H1 (cell line): Measurements from ENCODE around the gene MYL3. TPM values are rescaled to one million over a fixed set of nuclear protein-coding genes. Genes with fewer than 3 reads are reported as not detected.

Experiments
- CTCF ChIA-PET: fragments of 300-600 bp; sonication (Branson Sonifier 250); formaldehyde crosslinking; loops from one replicate; lab custom pipeline; 2021; ENCODE audit not compliant: partially characterized antibody; lab: Charles Lee
- POLR2A ChIA-PET: fragments of 300-600 bp; sonication (Branson Sonifier 250); formaldehyde crosslinking; loops from one replicate; lab custom pipeline; 2021; ENCODE audit warnings: inconsistent platforms; ENCODE audit not compliant: partially characterized antibody; lab: Charles Lee
- DNase-seq, 2 experiments: peaks; one replicate each; pipeline versions ENCODE4 v3.0.0 to v3.0.0-alpha.2; 2010 to 2022; ENCODE audit warnings: low spot score in 2 of 2, low read depth in 1 of 2, mixed read lengths in 1 of 2
- FAIRE-seq: peaks from 2 replicates; lab custom pipeline; 2011; peaks lifted over from hg19 to GRCh38; lab: Jason Lieb, UNC
- H2AFZ ChIP-seq: 2 replicates; pipeline ENCODE4 v1.8.1; 2012; ENCODE audit warnings: low read length, inconsistent platforms
- H2AK5ac ChIP-seq: 2 replicates; pipeline ENCODE4 v1.6.1; 2013; ENCODE audit warnings: low read depth, low read length
- H2BK120ac ChIP-seq: replicated peaks from 2 replicates; pipeline ENCODE3; 2013; ENCODE audit warnings: low read depth, low read length, inconsistent platforms
- H2BK12ac ChIP-seq: 2 replicates; pipeline ENCODE4 v1.6.1; 2013; ENCODE audit warnings: low read depth, low read length
- H2BK15ac ChIP-seq: 2 replicates; pipeline ENCODE4 v1.6.1; 2013; ENCODE audit warnings: low read length
- H2BK20ac ChIP-seq: 2 replicates; pipeline ENCODE4 v1.6.1; 2013; ENCODE audit warnings: low read length
- H2BK5ac ChIP-seq: 2 replicates; pipeline ENCODE4 v1.6.1; 2013; ENCODE audit warnings: low read depth, low read length
- H3K14ac ChIP-seq: 2 replicates; pipeline ENCODE4 v1.6.1; 2013; ENCODE audit warnings: inconsistent platforms; ENCODE audit not compliant: insufficient read length
- H3K18ac ChIP-seq: 2 replicates; pipeline ENCODE4 v1.6.1; 2013; ENCODE audit warnings: low read length; ENCODE audit errors: extremely low read depth
- H3K23ac ChIP-seq: 2 replicates; pipeline ENCODE4 v1.6.1; 2013; ENCODE audit warnings: inconsistent platforms; ENCODE audit not compliant: insufficient read length
- H3K23me2 ChIP-seq: 2 replicates; pipeline ENCODE4 v1.6.1; 2013; ENCODE audit warnings: low read depth, low read length
- H3K27ac ChIP-seq: 2 replicates; pipeline ENCODE4 v1.6.1; 2011; ENCODE audit warnings: low read depth, low read length, inconsistent platforms
- H3K27me3 ChIP-seq, 4 experiments: replicated peaks in 1 of 4; 1 replicate in 1 of 4; 2 replicates in 3 of 4; pipeline versions ENCODE4 v1.6.1 to v1.8.1; 2011 to 2013; ENCODE audit warnings: low read length in 3 of 4, mild to moderate bottlenecking in 3 of 4, inconsistent platforms in 2 of 4, mixed read lengths in 2 of 4, moderate library complexity in 1 of 4; ENCODE audit not compliant: control insufficient read depth in 3 of 4, insufficient read depth in 3 of 4; ENCODE audit errors: extremely low read depth in 1 of 4
- H3K36me3 ChIP-seq, 4 experiments: 2 replicates each; pipeline versions ENCODE4 v1.6.1 to v1.8.1; 2011 to 2013; ENCODE audit warnings: mild to moderate bottlenecking in 4 of 4, low read length in 3 of 4, moderate library complexity in 2 of 4, control low read depth in 1 of 4, inconsistent platforms in 1 of 4; ENCODE audit not compliant: insufficient read depth in 4 of 4, control insufficient read depth in 2 of 4
- H3K4ac ChIP-seq: replicated peaks from 2 replicates; pipeline ENCODE3; 2013; ENCODE audit warnings: low read length, low read depth, mixed read lengths, inconsistent platforms; ENCODE audit not compliant: insufficient read length
- H3K4me1 ChIP-seq, 4 experiments: replicated peaks in 1 of 4; 1 replicate in 1 of 4; 2 replicates in 3 of 4; pipeline versions ENCODE4 v1.6.1 to v1.8.1; 2011 to 2013; ENCODE audit warnings: low read length in 3 of 4, inconsistent platforms in 2 of 4, mixed read lengths in 1 of 4; ENCODE audit not compliant: insufficient read depth in 4 of 4, control insufficient read depth in 3 of 4
- H3K4me2 ChIP-seq, 2 experiments: 2 replicates each; pipeline versions ENCODE4 v1.6.1 to v1.8.1; 2011 to 2013; ENCODE audit warnings: low read depth in 2 of 2, low read length in 2 of 2, control low read depth in 1 of 2, inconsistent platforms in 1 of 2, mild to moderate bottlenecking in 1 of 2; ENCODE audit not compliant: insufficient read depth in 1 of 2
- H3K4me3 ChIP-seq, 4 experiments: fragments of 200-600, 300-600 bp in 1 of 4; sonication (generic), shearing (Covaris generic), sonication (Bioruptor Twin) in 1 of 4; 2 replicates each; pipeline versions ENCODE4 v1.5.1 to v1.8.1; 2011 to 2016; ENCODE audit warnings: low read length in 4 of 4, low read depth in 3 of 4, control low read depth in 2 of 4, inconsistent platforms in 2 of 4, mild to moderate bottlenecking in 2 of 4, mixed read lengths in 1 of 4, moderate library complexity in 1 of 4; ENCODE audit not compliant: insufficient read depth in 2 of 4; ENCODE audit errors: extremely low read depth in 1 of 4
- H3K56ac ChIP-seq: replicated peaks from 2 replicates; pipeline ENCODE3; 2013; ENCODE audit warnings: low read depth, mild to moderate bottlenecking, mixed read lengths, low read length, inconsistent platforms; ENCODE audit not compliant: insufficient read length
- H3K79me1 ChIP-seq: 2 replicates; pipeline ENCODE4 v1.6.1; 2013; ENCODE audit warnings: low read depth, low read length, control low read depth
- H3K79me2 ChIP-seq, 2 experiments: 2 replicates each; pipeline versions ENCODE4 v1.6.1 to v1.8.1; 2012 to 2013; ENCODE audit warnings: low read length in 2 of 2, mild to moderate bottlenecking in 2 of 2, inconsistent platforms in 1 of 2; ENCODE audit not compliant: insufficient read depth in 2 of 2, control insufficient read depth in 1 of 2
- H3K9ac ChIP-seq, 4 experiments: replicated peaks in 1 of 4; 1 replicate in 1 of 4; 2 replicates in 3 of 4; pipeline versions ENCODE4 v1.6.1 to v1.8.1; 2011 to 2013; ENCODE audit warnings: low read depth in 3 of 4, low read length in 3 of 4, control low read depth in 2 of 4, mild to moderate bottlenecking in 2 of 4, moderate library complexity in 2 of 4, inconsistent platforms in 1 of 4; ENCODE audit errors: extremely low read depth in 1 of 4
- H3K9me3 ChIP-seq, 2 experiments: 2 replicates each; pipeline versions ENCODE4 v1.6.1 to v1.8.1; 2012 to 2013; ENCODE audit warnings: mild to moderate bottlenecking in 2 of 2, moderate library complexity in 2 of 2, control low read depth in 1 of 2, inconsistent platforms in 1 of 2, low read depth in 1 of 2, low read length in 1 of 2, mixed read lengths in 1 of 2; ENCODE audit not compliant: insufficient read depth in 2 of 2
- H4K20me1 ChIP-seq, 2 experiments: replicated peaks in 1 of 2; 2 replicates each; pipeline versions ENCODE3 to v1.8.1; 2011 to 2013; ENCODE audit warnings: inconsistent platforms in 2 of 2, low read length in 2 of 2, mild to moderate bottlenecking in 1 of 2; ENCODE audit not compliant: insufficient read depth in 2 of 2, control insufficient read depth in 1 of 2
- H4K5ac ChIP-seq: 2 replicates; pipeline ENCODE4 v1.6.1; 2013; ENCODE audit warnings: low read length, low read depth, mixed read lengths, inconsistent platforms; ENCODE audit not compliant: insufficient read length
- H4K8ac ChIP-seq: 2 replicates; pipeline ENCODE4 v1.8.0; 2013; ENCODE audit warnings: mild to moderate bottlenecking, moderate library complexity, low read length, inconsistent platforms; ENCODE audit not compliant: insufficient read depth; ENCODE audit errors: extremely low read depth
- H4K91ac ChIP-seq: replicated peaks from 2 replicates; pipeline ENCODE3; 2013; ENCODE audit warnings: low read length, mixed read lengths, inconsistent platforms; ENCODE audit not compliant: insufficient read length
- BCL11A ChIP-seq, 2 experiments: IDR thresholded peaks; one replicate each; pipeline ENCODE4 v1.6.1; 2011; ENCODE audit warnings: low read depth in 2 of 2, low read length in 2 of 2, mild to moderate bottlenecking in 2 of 2
- EZH2 ChIP-seq: fragments of 200-600 bp; sonication (generic); IDR thresholded peaks from 2 replicates; pipeline ENCODE4 v1.7.1; 2012; ENCODE audit warnings: low read depth, mild to moderate bottlenecking, moderate library complexity, low read length, inconsistent platforms; ENCODE audit not compliant: severe bottlenecking
- SAP30 ChIP-seq: fragments of 300-600 bp; sonication (generic); IDR thresholded peaks from 2 replicates; pipeline ENCODE4 v1.7.1; 2012; ENCODE audit warnings: low read length, moderate library complexity, mild to moderate bottlenecking, inconsistent platforms; ENCODE audit not compliant: insufficient read depth, insufficient replicate concordance
- SIN3A ChIP-seq, 2 experiments: IDR thresholded peaks in 1 of 2; conservative IDR thresholded peaks in 1 of 2; 2 replicates each; pipeline ENCODE4 v1.6.1; 2011 to 2012; ENCODE audit warnings: low read length in 2 of 2, improper control_type of control experiment in 1 of 2, low read depth in 1 of 2, mild to moderate bottlenecking in 1 of 2
- SP2 ChIP-seq: IDR thresholded peaks from 2 replicates; pipeline ENCODE4 v1.6.1; 2012; ENCODE audit warnings: mild to moderate bottlenecking, low read length, inconsistent platforms
- TAF7 ChIP-seq: optimal IDR thresholded peaks from 2 replicates; pipeline ENCODE3; 2011; ENCODE audit warnings: low read depth, mild to moderate bottlenecking, inconsistent platforms, low read length, moderate library complexity, borderline replicate concordance
- TCF12 ChIP-seq: IDR thresholded peaks from 2 replicates; pipeline ENCODE4 v1.6.1; 2011; ENCODE audit warnings: low read depth, mild to moderate bottlenecking, low read length
- WGBS, 2 experiments: shearing (Covaris generic) in 1 of 2; methylation state at CpG; one replicate each; pipeline versions ENCODE4 v1.1.6 to v1.1.7; 2013 to 2015; ENCODE audit warnings: low lambda C conversion rate in 2 of 2, mixed read lengths in 2 of 2, inconsistent platforms in 1 of 2, low coverage in 1 of 2, missing lambda C conversion rate in 1 of 2; ENCODE audit not compliant: insufficient replicate concordance in 2 of 2, insufficient coverage in 1 of 2, insufficient read length in 1 of 2; ENCODE audit errors: extremely low coverage in 1 of 2, missing lambda C conversion rate in 1 of 2; 5-methylcytosine and 5-hydroxymethylcytosine counted together
- polyA plus RNA-seq, 7 experiments: library from polyadenylated mRNA; depleted of rRNA in 3 of 7; stranded (reverse) in 5 of 7; unstranded in 2 of 7; fragments of >200 nt in 5 of 7; fragments of 200-250 nt in 2 of 7; gene quantifications; 1 replicate in 5 of 7; 2 replicates in 1 of 7; 4 replicates in 1 of 7; pipeline versions ENCODE4 v1.2.1 to v1.2.3, GENCODE V29; 2011 to 2013; ENCODE audit warnings: missing spikeins in 2 of 7, mixed read lengths in 2 of 7
- total RNA-seq: library from RNA; stranded (reverse); fragmentation: NEBNext Ultra II Directional; extraction: Animal tissue kit (Norgen Biotek cat#: 25700); gene quantifications from 2 replicates; pipeline ENCODE4 v1.2.1, GENCODE V29; 2021

The MYL3 gene
- total and polyA plus RNA-seq, 2 of the 8 experiments (the other 6 are each of a cell fraction or from before 2014, with no cell fraction given): 0.06 TPM; not detected in 1

GRCh38 chr3:46866032-46866595 lies 2.9 kb upstream of the MYL3 start:
- Histone ChIP-seq H4K5ac (no peak overlapping the region), H2BK15ac (no peak overlapping the region; the same call in 1 of the 2 replicates), H4K20me1 (no peaks in the 10 kb centered on the region), H2BK5ac (no peak overlapping the region), H3K9ac (no peak overlapping the region), H4K8ac (no peak overlapping the region), H3K23ac (no peak overlapping the region), H4K91ac (no peak overlapping the region), H2BK20ac (no peak overlapping the region), H3K9me3 (no peaks in the 10 kb centered on the region), H3K79me2 (no peaks in the 10 kb centered on the region), H3K4me1 (no peaks in the 10 kb centered on the region; a peak in 2 of 7 replicates), H2AFZ (no peak overlapping the region), H3K14ac (no peak overlapping the region), H3K27me3 (peaks cover 0 to 7% (median 2%) of the 10 kb centered on the region in 4 experiments; a peak in 3 of 7 replicates), H3K27ac (no peak overlapping the region), H3K18ac (no peak overlapping the region), H2BK12ac (no peak overlapping the region), H3K79me1 (no peaks in the 10 kb centered on the region), H3K56ac (no peak overlapping the region), H2BK120ac (no peak overlapping the region), H3K4me2 (no peak overlapping the region), H3K4me3 (no peak overlapping the region), H3K36me3 (no peaks in the 10 kb centered on the region), H2AK5ac (no peak overlapping the region), H3K23me2 (no peaks in the 10 kb centered on the region), H3K4ac (no peak overlapping the region)
- 84% methylated on average over 9 of the region's 11 CpGs; no CpG with 5 or more reads in 1 of the 2 experiments for WGBS, 2 experiments
- TF ChIP-seq TCF12 (no peak), SP2 (no peak), BCL11A (IDR thresholded peaks at IDR 0.05; ENCODE audit: low read depth in 2 of 2, low read length in 2 of 2) (no peak), TAF7 (no peak), EZH2 (no peak), SIN3A (conservative IDR thresholded peaks at IDR 0.05 in 1 of 2, IDR thresholded peaks at IDR 0.05 in 1 of 2; ENCODE audit: low read depth in 1 of 2, low read length in 2 of 2) (no peak), SAP30 (no peak)
- ChIA-PET POLR2A (interaction anchor here (1.2 kb wide), 1 partner anchor 29 kb away, joined by 3 read pairs; no protein-coding TSS in a partner anchor), CTCF (interaction anchor here (0.6 to 4.4 kb wide), 32 partner anchors 9 to 378 kb away, joined by 3 to 88 read pairs (median 8); partner anchors contain the start of genes ALS2CL, PTH1R and TMIE)
- DNase-seq (no peak), FAIRE-seq (no peak)
